ENCODE results near the gene CTCF.
A peak's percentile ranks its signal among the peaks of the same experiment; 100 is the strongest.

CTCF gene

DNA sequence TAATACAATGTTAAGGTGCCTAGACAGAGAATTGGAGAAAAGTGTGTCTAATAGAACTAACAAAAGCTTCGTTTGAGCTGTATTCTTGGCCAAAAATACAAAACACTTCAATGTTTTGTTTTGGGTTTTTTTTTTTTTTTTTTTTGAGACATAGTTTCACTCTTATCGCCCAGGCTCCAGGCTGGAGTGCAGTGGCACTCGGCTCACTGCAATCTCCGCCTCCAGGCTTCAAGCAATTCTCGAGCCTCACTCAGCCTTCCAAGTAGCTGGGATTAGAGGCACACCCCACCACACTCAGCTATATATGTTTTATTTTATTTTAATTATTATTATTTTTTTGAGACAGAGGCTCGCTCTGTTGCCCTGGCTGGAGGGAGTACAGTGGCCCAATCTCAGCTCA is 44.3 kb downstream of the CTCF start:
- DNase-seq: no peak

DNA sequence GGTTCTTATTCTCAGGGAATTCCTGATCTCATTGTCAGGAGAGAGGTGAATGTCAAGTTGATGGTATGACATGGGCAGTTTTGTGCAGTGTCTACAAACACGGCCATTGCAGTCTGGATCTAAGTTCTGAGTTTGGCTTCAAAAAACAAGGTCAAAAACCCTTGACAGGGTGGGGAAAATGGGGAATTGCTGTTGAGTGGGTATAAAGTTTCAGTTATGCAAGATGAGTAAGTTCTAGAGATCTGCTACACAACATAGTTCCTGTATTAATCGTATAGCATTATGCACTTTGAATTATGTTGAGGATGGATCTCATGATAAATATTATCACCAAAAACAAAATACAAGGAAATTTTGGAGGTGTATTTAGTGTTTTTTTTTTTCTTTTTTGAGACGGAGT is 46.0 kb downstream of the CTCF start:
- DNase-seq: no peak

DNA sequence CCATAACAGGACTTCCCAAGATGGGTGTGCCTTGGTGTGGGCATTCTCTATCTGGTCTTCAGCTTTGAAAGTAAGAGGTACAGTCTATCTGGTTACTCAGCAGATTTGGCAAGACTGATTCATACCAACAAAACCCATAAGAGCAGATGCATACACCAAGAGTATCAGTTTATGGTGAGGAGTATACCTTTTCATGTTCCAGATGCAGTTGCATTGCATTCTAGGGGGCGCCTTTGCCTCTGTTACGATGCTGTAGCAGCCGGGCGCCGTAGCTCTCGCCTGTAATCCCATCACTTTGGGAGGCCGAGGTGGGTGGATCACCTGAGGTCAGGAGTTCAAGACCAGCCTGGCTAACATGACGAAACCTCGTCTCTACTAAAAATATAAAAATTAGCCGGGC is 51.5 kb downstream of the CTCF start:
- no peak for DNase-seq

DNA sequence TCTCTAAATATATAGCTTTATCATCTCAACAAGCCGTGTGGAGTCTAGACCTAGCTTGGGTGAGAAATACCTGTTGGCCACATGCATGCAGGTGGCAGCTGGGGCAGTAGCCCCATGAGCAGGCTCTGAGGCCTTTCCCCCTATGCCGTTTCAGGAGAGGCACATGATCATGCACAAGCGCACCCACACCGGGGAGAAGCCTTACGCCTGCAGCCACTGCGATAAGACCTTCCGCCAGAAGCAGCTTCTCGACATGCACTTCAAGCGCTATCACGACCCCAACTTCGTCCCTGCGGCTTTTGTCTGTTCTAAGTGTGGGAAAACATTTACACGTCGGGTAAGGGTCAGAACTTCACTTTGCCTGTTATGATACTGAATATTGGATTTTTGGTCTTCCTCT is 65.9 kb downstream of the CTCF start:
- DNase-seq: no peak

- DNase-seq: no peak
Measured at GRCh38 chr16:67632415-67633172, 70.3 kb downstream of the CTCF start.

DNA sequence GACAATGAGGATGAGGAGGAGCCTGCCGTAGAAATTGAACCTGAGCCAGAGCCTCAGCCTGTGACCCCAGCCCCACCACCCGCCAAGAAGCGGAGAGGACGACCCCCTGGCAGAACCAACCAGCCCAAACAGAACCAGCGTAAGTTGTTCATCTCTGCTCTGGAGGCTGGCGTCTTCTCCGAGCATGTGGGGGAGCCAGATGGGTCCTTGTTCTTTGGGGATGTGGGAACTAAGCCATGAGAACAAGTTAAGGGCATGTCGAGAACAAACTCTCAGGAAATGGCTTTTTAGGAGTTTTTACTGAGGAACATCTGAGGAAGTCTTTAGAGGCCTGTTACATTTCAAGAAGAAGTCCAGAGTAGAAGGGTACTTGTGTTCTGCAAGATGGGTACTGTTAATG is 74.4 kb downstream of the CTCF start:
- no peak for DNase-seq

DNA sequence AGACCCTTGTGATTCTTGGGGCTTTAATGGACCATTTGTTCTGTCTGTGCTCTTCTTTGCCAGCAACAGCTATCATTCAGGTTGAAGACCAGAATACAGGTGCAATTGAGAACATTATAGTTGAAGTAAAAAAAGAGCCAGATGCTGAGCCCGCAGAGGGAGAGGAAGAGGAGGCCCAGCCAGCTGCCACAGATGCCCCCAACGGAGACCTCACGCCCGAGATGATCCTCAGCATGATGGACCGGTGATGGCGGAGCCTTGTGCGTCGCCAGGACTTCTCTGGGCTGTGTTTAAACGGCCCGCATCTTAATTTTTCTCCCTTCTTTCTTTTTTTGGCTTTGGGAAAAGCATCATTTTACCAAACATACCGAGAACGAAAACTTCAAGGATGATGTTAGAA is 75.3 kb downstream of the CTCF start:
- DNase-seq: no peak

- DNase-seq: no peak
Measured at GRCh38 chr16:67641779-67642708, 79.7 kb downstream of the CTCF start.

- no peak for DNase-seq
Measured at GRCh38 chr16:67644038-67644437, 81.7 kb downstream of the CTCF start.

DNA sequence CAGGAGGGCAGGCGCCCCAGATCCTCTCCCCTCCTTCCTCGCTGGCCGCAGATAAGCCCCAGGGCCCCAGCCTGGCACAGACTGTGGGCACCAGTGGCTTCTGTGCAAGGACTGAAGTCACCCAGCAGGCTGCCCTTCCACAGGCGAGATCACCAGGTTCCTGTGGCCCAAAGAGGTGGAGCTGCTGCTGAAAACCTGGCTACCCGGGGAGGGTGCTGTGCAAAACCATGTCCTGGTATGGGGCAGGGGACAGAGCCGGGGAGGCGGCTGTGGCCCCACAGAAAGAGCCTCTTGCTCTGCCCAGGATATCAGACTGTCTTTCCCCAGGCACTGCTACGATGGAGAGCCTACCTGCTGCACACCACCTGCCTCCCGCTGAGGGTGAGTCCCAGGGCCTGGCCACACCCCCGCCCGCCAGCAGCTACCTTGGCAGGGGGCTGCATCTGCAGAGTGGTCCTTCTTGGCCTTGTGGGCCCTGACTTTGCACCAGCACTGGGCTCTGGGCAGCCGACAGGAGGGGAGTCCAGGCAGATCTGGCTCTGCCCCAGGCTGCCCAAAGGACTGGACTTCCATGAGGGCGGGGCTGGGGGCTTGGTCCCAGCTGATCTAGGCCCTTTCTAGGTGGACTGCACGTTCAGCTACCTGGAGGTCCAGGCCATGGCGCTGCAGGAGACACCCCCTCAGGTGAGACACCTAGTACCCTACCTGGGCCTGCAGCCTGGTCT is 83.2 kb downstream of the CTCF start:
- DNase-seq: no peak

DNA sequence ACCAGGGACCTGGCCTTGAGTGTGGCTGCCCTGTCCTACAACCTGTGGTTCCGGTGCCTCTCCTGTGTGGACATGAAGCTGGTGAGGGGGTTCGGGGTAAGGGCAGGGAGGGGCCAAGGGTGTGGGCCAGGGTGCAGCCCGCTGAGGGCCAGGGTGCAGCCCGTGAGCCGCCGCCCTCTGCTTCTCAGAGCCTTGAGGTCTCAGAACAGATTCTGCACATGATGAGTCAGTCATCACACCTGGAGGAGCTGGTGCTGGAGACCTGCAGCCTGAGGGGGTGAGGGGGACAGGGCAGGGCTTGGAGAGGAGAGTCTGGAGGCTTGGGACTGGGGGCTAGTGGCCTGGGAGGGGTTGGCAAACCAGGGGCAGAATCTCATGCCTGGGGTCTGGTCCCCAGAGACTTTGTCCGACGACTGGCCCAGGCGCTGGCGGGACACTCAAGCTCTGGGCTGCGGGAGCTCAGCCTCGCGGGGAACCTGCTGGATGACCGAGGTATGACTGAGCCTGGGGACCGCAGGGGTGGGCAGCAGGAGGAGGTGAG is 84.9 kb downstream of the CTCF start:
- DNase-seq: no peak

DNA sequence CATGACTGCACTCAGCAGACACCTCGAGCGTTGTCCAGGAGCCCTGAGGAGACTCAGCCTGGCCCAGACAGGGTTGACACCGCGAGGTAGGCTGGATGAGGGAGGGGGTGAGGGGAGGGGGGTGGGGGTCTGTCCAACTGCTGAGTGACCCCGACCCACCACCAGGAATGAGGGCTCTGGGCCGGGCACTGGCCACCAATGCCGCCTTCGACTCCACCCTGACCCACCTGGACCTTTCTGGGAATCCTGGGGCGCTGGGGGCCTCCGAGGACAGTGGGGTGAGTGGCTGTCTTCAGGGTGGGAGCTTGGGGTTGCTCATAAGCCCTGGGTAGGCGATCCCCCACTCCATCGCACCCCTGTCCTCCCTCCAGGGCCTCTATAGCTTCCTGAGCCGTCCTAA is 85.4 kb downstream of the CTCF start:
- no peak for DNase-seq

GRCh38 chr16:67648088-67648763 is 85.9 kb downstream of the CTCF start:
- DNase-seq: no peak

- DNase-seq: no peak
Measured at GRCh38 chr16:67648764-67649407, 86.6 kb downstream of the CTCF start.

GRCh38 chr16:67649494-67649931 is 87.2 kb downstream of the CTCF start:
- DNase-seq: no peak

DNA sequence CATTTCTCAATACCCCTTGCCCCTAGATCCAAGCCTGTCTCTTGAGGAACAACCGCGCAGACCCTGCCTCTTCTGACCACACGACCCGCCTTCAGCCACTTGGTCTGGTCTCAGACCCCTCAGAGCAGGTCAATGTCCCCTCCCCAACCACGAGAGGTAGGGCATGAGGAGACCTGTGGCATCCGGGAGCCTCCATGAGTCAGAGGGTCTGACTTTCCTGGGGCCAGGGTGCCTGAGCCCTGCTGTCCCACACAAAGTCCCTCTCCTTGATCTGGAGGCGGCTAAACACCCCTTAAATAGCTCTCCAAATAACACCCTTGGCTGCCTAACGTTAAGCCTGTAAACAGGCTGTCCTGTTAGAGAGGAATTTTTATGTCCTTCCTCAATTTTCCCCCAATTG is 87.7 kb downstream of the CTCF start:
- no peak for DNase-seq

- no peak for DNase-seq
Measured at GRCh38 chr16:67651039-67651438, 88.7 kb downstream of the CTCF start.

DNA sequence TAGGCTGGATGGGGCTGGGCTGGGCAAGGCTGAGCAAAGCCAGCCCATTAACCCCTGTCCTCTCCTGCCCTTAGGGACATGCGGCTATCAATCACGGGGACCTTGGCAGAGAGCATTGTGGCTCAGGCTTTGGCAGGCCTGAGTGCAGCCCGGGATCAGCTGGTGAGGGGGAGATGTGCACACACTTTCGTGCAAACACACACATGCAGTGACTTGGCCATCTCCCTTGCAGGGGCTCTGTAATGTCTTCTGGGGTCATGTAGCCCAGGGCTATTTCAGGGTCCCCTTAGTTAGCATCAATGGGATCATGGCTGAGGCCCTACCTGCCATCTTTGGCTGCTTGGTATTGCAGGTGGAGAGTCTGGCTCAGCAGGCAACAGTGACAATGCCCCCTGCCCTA is 89.5 kb downstream of the CTCF start:
- DNase-seq: peak; percentile 20

DNA sequence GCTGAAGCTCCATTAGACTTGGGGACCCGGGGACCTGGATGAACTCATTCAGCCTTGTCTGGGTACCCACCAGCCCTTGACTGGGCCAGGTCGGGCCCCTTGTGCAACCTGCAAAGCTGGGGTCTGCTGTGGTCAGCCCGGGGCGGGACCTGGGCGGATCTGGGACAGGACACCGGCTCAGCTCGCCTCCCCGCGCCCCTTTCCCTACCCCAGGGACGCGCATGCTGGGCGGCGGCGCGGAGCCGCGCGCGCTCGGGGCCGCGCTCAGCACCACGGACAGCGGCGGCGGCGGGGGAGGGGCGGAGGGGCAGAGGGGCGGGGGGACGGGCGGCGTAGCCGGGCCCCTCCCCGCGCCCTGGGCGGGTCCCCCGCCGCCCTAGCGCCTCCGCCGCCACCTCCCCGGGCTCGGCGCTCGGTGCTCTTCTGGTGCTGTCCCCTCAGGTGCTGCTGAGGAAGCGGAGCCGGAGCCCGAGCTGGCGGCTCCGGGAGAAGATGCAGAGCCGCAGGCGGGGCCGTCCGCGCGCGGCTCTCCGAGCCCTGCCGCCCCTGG is 90.3 kb downstream of the CTCF start:
- DNase-seq: peak; percentile 44

- DNase-seq: peak; percentile 52
Measured at GRCh38 chr16:67653128-67653788, 90.9 kb downstream of the CTCF start.

- no peak for DNase-seq
Measured at GRCh38 chr16:67653789-67654402, 91.6 kb downstream of the CTCF start.

All from left hindlimb (tissue), 1 donor.